Peyer's patch (tissue), 4 donors: Measurements from ENCODE around the gene TLCD2.

Source experiments
- CTCF ChIP-seq, 6 experiments: fragments of 450-650 bp in 4 of 6; fragments of 200-600 bp in 2 of 6; sonication (generic) in 1 of 6; IDR thresholded peaks; one replicate each; pipeline ENCODE4 v1.5.1; 2017 to 2019; ENCODE audit warnings: antibody characterized with exemption in 6 of 6, mild to moderate bottlenecking in 3 of 6, moderate library complexity in 1 of 6
- POLR2A ChIP-seq, 2 donors: fragments of 450-650 bp; IDR thresholded peaks; one replicate each; pipeline ENCODE4 v1.5.1; 2017; ENCODE audit warnings: antibody characterized with exemption in 2 of 2, mild to moderate bottlenecking in 2 of 2, moderate library complexity in 2 of 2

GRCh38 chr17:1661045-1661444, 49.1 kb downstream of the TLCD2 start:
- no peak for TF ChIP-seq CTCF (IDR thresholded peaks at IDR 0.05)
- no peak for TF ChIP-seq POLR2A (IDR thresholded peaks at IDR 0.05)
